Stimulated activated naive CD4-positive, alpha-beta T cell (primary cell): ENCODE measurements around the gene PRRC2A.

Source experiments
- DNase-seq, 6 experiments: peaks; one replicate each; lab custom pipeline; 2025; lab: John Stamatoyannopoulos, UW

Gene PRRC2A

GRCh38 chr6:31665501-31666336 lies 45.2 kb downstream of the PRRC2A start, which contains the start of gene CSNK2B:
CSNK2B (plus strand) TSS chr6:31666080; CDS start chr6:31666832, 752 bp downstream.
- DNase-seq, result peak; percentile 92 to 98 (median 97)

- DNase-seq, result no peak
Measured at GRCh38 chr6:31666337-31666965, 45.9 kb downstream of the PRRC2A start.

DNA sequence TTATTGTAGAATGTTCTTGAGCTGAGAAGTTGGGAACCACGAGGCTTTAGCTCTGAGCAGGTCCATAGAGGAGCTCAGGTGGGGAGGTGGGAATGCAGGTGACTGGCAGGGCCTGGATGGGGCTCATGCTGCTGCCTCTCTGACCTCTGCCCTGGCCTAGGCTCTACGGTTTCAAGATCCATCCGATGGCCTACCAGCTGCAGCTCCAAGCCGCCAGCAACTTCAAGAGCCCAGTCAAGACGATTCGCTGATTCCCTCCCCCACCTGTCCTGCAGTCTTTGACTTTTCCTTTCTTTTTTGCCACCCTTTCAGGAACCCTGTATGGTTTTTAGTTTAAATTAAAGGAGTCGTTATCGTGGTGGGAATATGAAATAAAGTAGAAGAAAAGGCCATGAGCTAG lies 49.2 kb downstream of the PRRC2A start, which contains the start of gene LY6G5B:
LY6G5B (plus strand) TSS at position 301 of the 400 bp plus-strand sequence. CDS start 975 bp downstream, outside the sequence.
- no peak for DNase-seq

DNA sequence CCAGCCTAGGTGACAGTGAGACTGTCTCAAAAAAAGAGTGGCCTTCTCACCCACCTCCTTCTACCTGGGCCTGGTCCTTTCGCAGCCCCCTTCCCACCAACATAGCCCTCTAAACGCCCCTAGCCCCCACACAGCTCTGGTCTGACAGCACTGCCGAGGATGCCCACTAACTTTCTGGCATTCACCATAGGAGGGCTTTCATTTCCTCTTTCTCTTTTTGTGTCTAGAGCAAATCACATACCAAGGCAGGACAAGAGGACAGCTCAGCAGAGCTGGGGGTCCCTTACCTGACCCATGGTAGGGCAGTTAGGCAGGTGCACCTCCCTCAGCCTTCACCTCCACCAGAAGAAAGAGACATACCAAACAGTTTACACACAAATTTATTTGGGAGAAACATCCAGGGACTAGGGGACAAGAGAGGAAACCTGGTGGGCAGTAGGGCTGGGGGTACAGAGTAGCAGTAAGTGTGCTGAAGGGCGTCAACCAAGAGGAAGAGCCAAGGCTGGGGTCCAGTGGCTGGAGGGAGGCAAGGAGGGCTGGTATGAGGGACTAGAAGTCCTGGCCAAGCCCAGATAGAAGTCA lies 55.9 kb downstream of the PRRC2A start:
- DNase-seq, result no peak

DNA sequence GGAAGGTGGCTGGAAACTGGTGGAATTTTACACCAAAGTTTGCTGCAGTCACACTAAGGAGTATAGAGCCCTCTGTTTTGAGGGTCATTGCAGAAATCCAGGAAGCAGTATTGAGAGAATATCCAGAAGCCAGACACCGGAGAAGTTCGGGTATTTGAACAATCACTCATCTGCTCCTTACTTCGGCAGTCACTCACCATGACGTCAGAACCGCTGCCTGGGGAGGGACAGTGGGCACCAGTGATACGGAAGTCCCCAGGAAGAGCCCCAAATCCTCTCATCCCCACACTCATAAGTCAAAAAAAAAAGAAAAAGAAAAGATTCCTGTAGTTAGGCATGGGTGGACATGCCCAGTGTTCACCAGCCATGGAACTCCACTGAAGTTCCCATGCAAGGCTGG lies 56.4 kb downstream of the PRRC2A start:
- no peak for DNase-seq

DNA sequence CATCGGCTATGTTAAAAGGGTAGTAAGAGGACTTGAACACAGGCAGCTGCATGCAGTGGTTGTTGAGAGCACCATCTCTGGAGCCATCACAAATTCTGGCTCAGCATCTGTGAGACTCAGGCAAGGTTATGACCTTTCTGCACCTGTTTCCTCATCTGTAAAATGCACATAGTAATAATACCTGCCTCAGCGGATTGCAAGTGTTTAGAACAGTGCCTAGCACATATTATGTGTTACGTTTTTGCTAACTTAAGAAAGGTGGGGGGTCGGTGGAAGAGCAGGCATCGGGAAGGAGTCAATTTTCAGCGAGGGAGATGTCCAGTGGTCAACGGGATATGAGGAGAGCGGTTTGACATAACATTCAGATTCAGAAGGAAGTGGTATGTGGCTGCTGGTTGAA lies 57.4 kb downstream of the PRRC2A start:
- DNase-seq, result no peak

GRCh38 chr6:31680226-31681134 lies 60.0 kb downstream of the PRRC2A start, which contains the start of gene LY6G5C:
LY6G5C (minus strand) TSS chr6:31681067; CDS start chr6:31680373, 694 bp downstream.
- peak in 5 of 6 experiments; percentile 15 to 53 (median 44) for DNase-seq

- peak in 5 of 6 experiments; percentile 14 to 44 (median 26) for DNase-seq
Measured at GRCh38 chr6:31681135-31681671, 60.7 kb downstream of the PRRC2A start.

DNA sequence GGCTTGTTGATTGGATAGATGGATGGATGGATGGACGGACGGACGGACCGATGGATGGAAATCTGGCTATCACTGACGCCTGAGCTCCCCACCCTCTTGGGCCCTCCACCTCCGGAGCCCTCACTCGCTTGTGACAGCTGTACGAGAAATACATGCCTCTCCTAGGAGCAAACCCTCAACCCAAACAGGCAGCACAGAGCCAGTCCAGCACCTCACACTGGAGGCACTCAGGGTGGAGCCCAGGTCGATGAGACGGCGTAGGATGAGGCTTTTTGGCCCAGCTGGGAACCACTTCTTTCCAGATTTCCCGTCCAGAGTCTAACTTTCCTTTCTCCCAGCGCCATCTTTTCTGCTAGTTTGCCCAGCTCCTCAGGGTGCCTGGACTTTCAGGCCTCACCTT lies 63.1 kb downstream of the PRRC2A start:
- no peak for DNase-seq

DNA sequence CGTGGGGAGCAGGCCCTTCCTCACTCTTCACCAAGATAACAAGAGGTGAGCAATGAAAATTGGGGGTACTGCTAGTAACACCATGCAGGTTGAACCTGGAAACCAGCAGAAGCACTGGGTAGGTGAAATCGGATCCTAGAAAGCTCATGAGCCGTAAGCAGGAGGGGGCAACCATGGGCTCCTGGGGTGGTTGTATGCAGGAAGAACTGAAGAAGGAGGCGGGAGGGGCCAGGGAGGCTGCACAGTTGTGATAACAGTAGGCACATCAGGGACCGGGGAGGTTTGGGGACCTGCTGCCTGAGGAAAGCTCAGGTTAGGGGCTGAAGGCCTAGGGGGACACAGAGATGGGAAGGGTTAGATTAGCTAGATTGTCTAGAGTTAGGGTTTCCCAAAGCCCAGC lies 66.0 kb downstream of the PRRC2A start:
- no peak for DNase-seq

GRCh38 chr6:31687321-31687720 lies 66.8 kb downstream of the PRRC2A start:
- DNase-seq, result no peak
